MM.1S (cell line): Measurements from ENCODE around the gene ZNF552.
"Not testable (repeated sequence)": the region's sequence is repeated elsewhere in the genome, so short reads cannot be mapped to it uniquely, and the experiment has no call there.

ENCODE experiments used
- CTCF ChIP-seq: fragments of 300-600 bp; sonication (generic); IDR thresholded peaks from 2 replicates; pipeline ENCODE4 v1.5.1; 2016; ENCODE audit warnings: antibody characterized with exemption, low read length, mixed read lengths
- EZH2 ChIP-seq: fragments of 300-600 bp; sonication (generic); optimal IDR thresholded peaks from 2 replicates; pipeline ENCODE3; 2017; ENCODE audit warnings: low read depth, mild to moderate bottlenecking, antibody characterized with exemption, low read length, mixed read lengths
- EZH2phosphoT487 ChIP-seq: fragments of 300-600 bp; sonication (generic); IDR thresholded peaks from 2 replicates; pipeline ENCODE4 v1.6.1; 2018; ENCODE audit warnings: antibody characterized with exemption, low read length

GRCh38 chr19:57812975-57813820, 1.5 kb downstream of the ZNF552 start:
- TF ChIP-seq CTCF, EZH2, EZH2phosphoT487: not testable (repeated sequence)
